IgD-negative memory B cell (primary cell): ENCODE measurements around the gene CIITA. TPM values are rescaled to one million over a fixed set of nuclear protein-coding genes. Genes with fewer than 3 reads are reported as not detected.
"Not testable (repeated sequence)": the region's sequence is repeated elsewhere in the genome, so short reads cannot be mapped to it uniquely, and the experiment has no call there.

Experiments used
- H3K27ac Mint-ChIP-seq, 3 donors: one replicate each; pipeline ENCODE4 v1.8.0; 2020 to 2022; ENCODE audit warnings: mild to moderate bottlenecking in 3 of 3, mixed read lengths in 3 of 3, moderate library complexity in 1 of 3
- H3K27me3 Mint-ChIP-seq: one replicate; pipeline ENCODE4 v1.8.0; 2021; ENCODE audit warnings: mixed read lengths
- H3K36me3 Mint-ChIP-seq: one replicate; pipeline ENCODE4 v1.8.0; 2020; ENCODE audit warnings: mild to moderate bottlenecking, mixed read lengths
- H3K4me1 Mint-ChIP-seq, 3 donors: one replicate each; pipeline ENCODE4 v1.8.0; 2020 to 2022; ENCODE audit warnings: mixed read lengths in 3 of 3, mild to moderate bottlenecking in 1 of 3
- H3K4me3 Mint-ChIP-seq, 4 donors: one replicate each; pipeline ENCODE4 v1.8.0; 2020 to 2022; ENCODE audit warnings: mild to moderate bottlenecking in 4 of 4, mixed read lengths in 4 of 4, moderate library complexity in 3 of 4
- H3K9me3 Mint-ChIP-seq, 3 donors: one replicate each; pipeline ENCODE4 v1.8.0; 2020 to 2021; ENCODE audit warnings: mixed read lengths in 3 of 3, mild to moderate bottlenecking in 1 of 3
- polyA plus RNA-seq: library from polyadenylated mRNA; unstranded; fragments of 300-500 nt; fragmentation: Illumina TruSeq; gene quantifications from one replicate; pipeline ENCODE4 v1.2.3, GENCODE V29; 2021

Gene CIITA
- polyA plus RNA-seq, 1 donor from 2014 or later, result 173 TPM

DNA sequence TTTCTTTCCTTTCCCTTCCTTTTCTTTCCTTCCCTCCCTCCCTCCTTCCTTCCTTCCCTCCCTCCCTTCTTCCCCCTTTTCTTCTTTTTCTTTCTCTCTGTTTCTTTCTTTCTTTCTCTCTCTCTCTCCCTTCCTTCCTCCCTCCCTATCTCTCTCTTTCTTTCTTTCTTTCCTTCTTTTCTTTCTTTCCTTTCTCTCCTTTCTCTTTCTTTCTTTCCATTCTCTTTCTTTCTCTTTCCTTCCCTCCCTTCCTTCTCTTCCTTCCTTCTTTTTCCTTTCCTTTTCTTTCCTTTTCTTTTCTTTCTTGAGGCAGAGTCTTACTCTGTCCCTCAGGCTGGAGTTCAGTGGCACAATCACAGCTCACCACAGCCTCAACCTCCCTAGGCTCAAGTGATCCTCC lies 34.3 kb downstream of the CIITA start:
- Mint-ChIP-seq H3K27ac (peak overlapping the region; percentile 88 to 99 (median 95)), H3K4me1 (peaks cover 44 to 48% (median 48%) of the 10 kb centered on the region in 3 donors), H3K4me3 (peak overlapping the region in 1 of 4 donors; percentile 87), H3K36me3 (peaks cover 3% of the 10 kb centered on the region), H3K27me3 (no peaks in the 10 kb centered on the region), H3K9me3 (no peaks in the 10 kb centered on the region)

DNA sequence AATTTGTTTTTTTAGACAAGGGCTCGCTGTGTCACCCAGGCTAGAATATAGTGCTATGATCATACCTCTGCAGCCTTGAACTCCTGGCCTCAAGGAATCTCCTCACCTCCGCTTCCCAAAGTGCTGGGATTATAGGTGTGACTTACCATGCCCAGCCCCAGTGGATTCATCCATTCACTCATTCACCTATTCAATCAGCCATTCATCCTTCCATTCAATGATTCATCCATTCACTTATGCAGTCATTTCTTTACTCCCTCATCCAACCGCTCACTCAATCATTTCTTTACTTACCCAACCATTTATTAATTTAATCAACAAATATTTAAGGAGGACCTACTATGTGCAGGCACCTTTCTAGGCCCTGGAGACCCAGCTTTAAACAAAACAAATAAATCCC lies 39.5 kb downstream of the CIITA start:
- H3K4me3 Mint-ChIP-seq, result peak overlapping the region in 1 of 4 donors; percentile 50
- H3K27ac Mint-ChIP-seq, result peak overlapping the region; percentile 82 to 87 (median 82)
- peaks cover 41 to 54% (median 43%) of the 10 kb centered on the region in 3 donors for H3K4me1 Mint-ChIP-seq
- no peaks in the 10 kb centered on the region for H3K9me3 Mint-ChIP-seq
- H3K27me3 Mint-ChIP-seq, result no peaks in the 10 kb centered on the region
- H3K36me3 Mint-ChIP-seq, result peaks cover 10% of the 10 kb centered on the region

GRCh38 chr16:10918294-10919002 lies 41.4 kb downstream of the CIITA start:
- peak overlapping the region in 2 of 4 donors; percentile 55 to 68 for H3K4me3 Mint-ChIP-seq
- H3K27me3 Mint-ChIP-seq, result no peaks in the 10 kb centered on the region
- no peaks in the 10 kb centered on the region for H3K9me3 Mint-ChIP-seq
- H3K27ac Mint-ChIP-seq, result peak overlapping the region; percentile 86 to 91 (median 88)
- H3K36me3 Mint-ChIP-seq, result peaks cover 10% of the 10 kb centered on the region
- peaks cover 27 to 41% (median 30%) of the 10 kb centered on the region in 3 donors for H3K4me1 Mint-ChIP-seq

GRCh38 chr16:10919003-10919351 lies 42.0 kb downstream of the CIITA start:
- peaks cover 12% of the 10 kb centered on the region for H3K36me3 Mint-ChIP-seq
- peak overlapping the region; percentile 86 to 91 (median 88) for H3K27ac Mint-ChIP-seq
- H3K4me3 Mint-ChIP-seq, result peak overlapping the region in 3 of 4 donors; percentile 39 to 68 (median 55)
- no peaks in the 10 kb centered on the region for H3K27me3 Mint-ChIP-seq
- peaks cover 25 to 38% (median 32%) of the 10 kb centered on the region in 3 donors for H3K4me1 Mint-ChIP-seq
- no peaks in the 10 kb centered on the region for H3K9me3 Mint-ChIP-seq

GRCh38 chr16:10920726-10921427 lies 43.9 kb downstream of the CIITA start:
- H3K36me3 Mint-ChIP-seq, result peaks cover 12% of the 10 kb centered on the region
- no peaks in the 10 kb centered on the region for H3K27me3 Mint-ChIP-seq
- no peak overlapping the region for H3K4me3 Mint-ChIP-seq
- no peaks in the 10 kb centered on the region for H3K9me3 Mint-ChIP-seq
- peaks cover 14 to 25% (median 25%) of the 10 kb centered on the region in 3 donors for H3K4me1 Mint-ChIP-seq
- H3K27ac Mint-ChIP-seq, result peak overlapping the region in 2 of 3 donors; percentile 15 to 47

DNA sequence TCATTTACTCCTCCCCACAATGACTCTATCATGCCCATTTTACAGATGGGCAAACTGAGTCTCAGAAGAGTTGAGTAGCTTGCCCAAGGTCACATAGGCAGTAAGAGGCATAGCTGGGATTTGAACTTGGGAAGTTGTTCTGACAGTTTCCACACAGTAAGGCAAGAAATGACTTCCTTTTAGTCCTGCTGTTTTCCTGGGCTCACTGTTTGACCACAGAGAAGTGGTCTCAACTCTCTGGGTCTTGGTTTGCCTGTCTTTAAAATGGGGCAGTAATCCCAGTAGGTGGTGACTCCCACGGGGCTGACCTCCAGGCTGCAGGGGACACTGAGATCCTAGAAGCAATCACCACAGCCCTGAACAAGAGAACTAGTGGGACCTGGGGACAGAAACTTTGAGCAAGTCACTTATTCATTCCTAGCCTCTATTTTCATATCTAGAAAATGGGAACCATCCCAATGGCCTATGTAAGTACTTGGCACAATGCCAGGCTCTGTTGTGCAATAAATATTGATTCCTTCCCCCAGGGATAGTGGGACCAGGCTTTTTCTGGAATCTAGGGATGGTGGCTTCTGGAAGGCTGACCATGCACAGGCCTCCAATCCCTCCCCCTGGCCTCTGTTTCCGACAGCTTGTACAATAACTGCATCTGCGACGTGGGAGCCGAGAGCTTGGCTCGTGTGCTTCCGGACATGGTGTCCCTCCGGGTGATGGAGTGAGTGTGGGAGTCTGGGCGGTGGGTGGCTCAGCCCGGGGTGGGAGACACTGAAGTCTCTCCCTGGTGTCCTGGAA lies 44.7 kb downstream of the CIITA start:
- Mint-ChIP-seq H3K27me3 (no peaks in the 10 kb centered on the region), H3K4me1 (peaks cover 10 to 20% (median 19%) of the 10 kb centered on the region in 3 donors), H3K27ac (peak overlapping the region in 2 of 3 donors; percentile 15 to 47), H3K4me3 (no peak overlapping the region), H3K9me3 (no peaks in the 10 kb centered on the region), H3K36me3 (peaks cover 10% of the 10 kb centered on the region)

DNA sequence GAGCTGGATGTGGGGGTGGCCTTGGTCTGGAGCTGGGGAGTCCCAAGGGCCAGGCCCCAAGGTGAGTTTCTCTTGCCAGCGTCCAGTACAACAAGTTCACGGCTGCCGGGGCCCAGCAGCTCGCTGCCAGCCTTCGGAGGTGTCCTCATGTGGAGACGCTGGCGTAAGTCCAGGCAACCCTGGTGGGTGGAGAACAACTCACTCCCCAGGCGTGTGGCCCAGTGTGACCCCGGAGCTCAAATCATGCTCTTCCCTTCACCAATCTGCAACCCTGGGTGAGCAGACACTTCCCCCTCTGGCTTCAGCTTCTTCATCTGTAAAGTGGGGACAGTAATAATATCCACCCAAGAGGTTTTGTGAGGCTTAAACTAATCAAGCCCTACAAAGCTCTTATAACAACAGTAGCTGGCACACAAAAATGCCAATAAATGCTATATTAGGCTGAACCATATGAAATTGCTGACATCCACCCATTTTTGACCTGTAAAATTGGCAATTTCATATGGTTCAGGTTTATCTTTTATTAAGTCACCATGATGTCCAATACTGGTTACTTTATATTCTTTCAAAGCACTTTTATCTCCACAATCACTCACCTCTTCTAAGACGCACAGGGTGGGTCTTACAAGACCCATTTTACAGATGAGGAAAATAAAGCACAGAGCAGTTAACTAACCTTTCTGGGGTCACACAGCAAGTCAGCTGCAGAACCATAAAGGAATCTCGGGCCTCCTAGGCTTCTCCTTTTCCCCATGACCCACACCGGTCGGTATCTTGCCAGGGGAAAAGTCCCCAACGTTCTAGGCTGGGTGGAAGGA lies 45.5 kb downstream of the CIITA start:
- peaks cover 8 to 21% (median 15%) of the 10 kb centered on the region in 3 donors for H3K4me1 Mint-ChIP-seq
- H3K36me3 Mint-ChIP-seq, result peaks cover 7% of the 10 kb centered on the region

GRCh38 chr16:10923146-10923649 lies 46.2 kb downstream of the CIITA start:
- no peak overlapping the region for H3K4me3 Mint-ChIP-seq
- peak overlapping the region in 2 of 3 donors; percentile 71 to 91 for H3K27ac Mint-ChIP-seq
- no peaks in the 10 kb centered on the region for H3K27me3 Mint-ChIP-seq
- H3K4me1 Mint-ChIP-seq, result peaks cover 8 to 17% (median 16%) of the 10 kb centered on the region in 3 donors
- peaks cover 7% of the 10 kb centered on the region for H3K36me3 Mint-ChIP-seq
- no peaks in the 10 kb centered on the region for H3K9me3 Mint-ChIP-seq

More for the DNA sequence above, 45.5 kb downstream of the CIITA start:
- H3K4me3 Mint-ChIP-seq, result no peak overlapping the region
- peak overlapping the region in 2 of 3 donors; percentile 4 to 15 for H3K27ac Mint-ChIP-seq
- H3K27me3 Mint-ChIP-seq, result no peaks in the 10 kb centered on the region
- H3K9me3 Mint-ChIP-seq, result no peaks in the 10 kb centered on the region

GRCh38 chr16:10923650-10924214 lies 46.7 kb downstream of the CIITA start:
- Mint-ChIP-seq H3K36me3 (peaks cover 5% of the 10 kb centered on the region), H3K27me3 (no peaks in the 10 kb centered on the region), H3K4me3 (peak overlapping the region in 1 of 4 donors; percentile 37), H3K27ac (peak overlapping the region; percentile 23 to 91 (median 71)), H3K9me3 (no peaks in the 10 kb centered on the region), H3K4me1 (peaks cover 7 to 13% (median 11%) of the 10 kb centered on the region in 3 donors)

DNA sequence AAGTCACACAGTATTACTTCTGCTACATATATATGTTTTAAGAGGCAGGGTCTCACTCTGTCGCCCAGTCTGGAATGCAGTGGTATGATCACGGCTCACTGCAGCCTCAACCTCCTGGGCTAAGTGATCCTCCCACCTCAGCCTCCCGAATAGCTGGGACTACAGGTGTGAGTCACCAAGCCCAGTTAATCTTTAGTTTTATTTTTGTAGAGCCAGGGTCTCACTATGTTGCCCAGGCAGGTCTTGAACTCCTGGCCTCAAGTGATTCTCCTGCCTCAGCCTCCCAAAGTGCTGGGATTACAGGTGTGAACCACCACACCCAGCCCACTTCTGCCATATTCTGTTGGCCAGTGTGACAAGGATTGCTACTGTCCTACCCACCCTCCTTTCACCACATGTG lies 48.3 kb downstream of the CIITA start:
- H3K4me3 Mint-ChIP-seq, H3K9me3 Mint-ChIP-seq, H3K36me3 Mint-ChIP-seq, H3K27me3 Mint-ChIP-seq: not testable (repeated sequence)
- H3K4me1 Mint-ChIP-seq, result peaks cover 10 to 14% (median 10%) of the 10 kb centered on the region in 3 donors
- H3K27ac Mint-ChIP-seq, result peak overlapping the region; percentile 14 to 67 (median 17)

GRCh38 chr16:10926094-10926493 lies 49.1 kb downstream of the CIITA start:
- Mint-ChIP-seq H3K36me3 (peaks cover 3% of the 10 kb centered on the region), H3K9me3 (no peaks in the 10 kb centered on the region), H3K4me3 (no peak overlapping the region), H3K27ac (peak overlapping the region in 1 of 3 donors; percentile 12), H3K4me1 (peaks cover 15 to 18% (median 16%) of the 10 kb centered on the region in 3 donors), H3K27me3 (no peaks in the 10 kb centered on the region)

DNA sequence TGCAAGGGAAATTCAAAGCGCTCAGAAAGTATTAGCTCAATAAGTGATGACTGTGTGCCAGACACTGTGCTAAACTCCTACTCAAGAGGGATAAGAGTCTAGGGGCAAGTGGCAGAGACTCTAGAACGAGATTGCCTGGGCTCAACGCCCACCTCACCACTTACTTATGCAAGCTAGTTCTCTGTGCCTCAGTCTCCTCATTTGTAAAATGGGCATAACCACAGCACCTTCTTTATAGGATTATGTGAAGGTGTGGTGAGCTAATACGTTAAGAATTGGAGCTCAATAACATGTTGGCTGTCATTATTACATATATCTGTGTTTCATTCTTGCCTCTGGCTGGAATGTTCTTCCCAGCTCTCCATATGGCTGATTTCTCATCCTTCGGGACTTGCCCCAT lies 49.9 kb downstream of the CIITA start:
- H3K36me3 Mint-ChIP-seq, result peaks cover 3% of the 10 kb centered on the region
- no peaks in the 10 kb centered on the region for H3K27me3 Mint-ChIP-seq
- H3K9me3 Mint-ChIP-seq, result no peaks in the 10 kb centered on the region
- H3K4me1 Mint-ChIP-seq, result peaks cover 20 to 22% (median 21%) of the 10 kb centered on the region in 3 donors
- H3K27ac Mint-ChIP-seq, result peak overlapping the region; percentile 27 to 84 (median 82)
- H3K4me3 Mint-ChIP-seq, result peak overlapping the region in 1 of 4 donors; percentile 7

- Mint-ChIP-seq H3K4me1 (peaks cover 20 to 25% (median 22%) of the 10 kb centered on the region in 3 donors), H3K36me3 (peaks cover 3% of the 10 kb centered on the region), H3K9me3 (no peaks in the 10 kb centered on the region), H3K27ac (peak overlapping the region in 2 of 3 donors; percentile 82 to 84), H3K27me3 (no peaks in the 10 kb centered on the region), H3K4me3 (peak overlapping the region in 1 of 4 donors; percentile 7)
Measured at GRCh38 chr16:10927497-10928112, 50.6 kb downstream of the CIITA start.
